K562 (cell line): Measurements from ENCODE around the gene SLC48A1. TPM values are rescaled to one million over a fixed set of nuclear protein-coding genes. Genes with fewer than 3 reads are reported as not detected.

Source experiments
- CBFA2T3 ChIP-seq: fragments of 450-650 bp; IDR thresholded peaks from 2 replicates; pipeline ENCODE4 v1.6.1; 2017
- CBX3 ChIP-seq, 2 experiments: IDR thresholded peaks; 1 replicate in 1 of 2; 2 replicates in 1 of 2; pipeline ENCODE4 v1.6.1; 2012; ENCODE audit warnings: inconsistent platforms in 2 of 2, low read length in 2 of 2, borderline replicate concordance in 1 of 2, control low read depth in 1 of 2
- CCAR2 ChIP-seq: fragments of 200-400 bp; formaldehyde crosslinking; IDR thresholded peaks from 2 replicates; pipeline ENCODE4 v1.6.1; 2017; ENCODE audit warnings: mild to moderate bottlenecking, low read depth, low read length
- DACH1 ChIP-seq: fragments of 450-650 bp; IDR thresholded peaks from 2 replicates; pipeline ENCODE4 v1.6.1; 2018; ENCODE audit not compliant: partially characterized antibody
- ETV1 ChIP-seq: fragments of 450-650 bp; conservative IDR thresholded peaks from 2 replicates; pipeline ENCODE4 v1.6.1; 2016; ENCODE audit warnings: missing genetic modification characterization, control low read depth, low read depth, missing compliant biosample characterization
- FOXK2 ChIP-seq, 2 experiments: fragments of 450-650 bp; IDR thresholded peaks in 1 of 2; conservative IDR thresholded peaks in 1 of 2; 2 replicates each; pipeline ENCODE4 v1.6.1; 2016; ENCODE audit warnings: low read depth in 2 of 2, mild to moderate bottlenecking in 1 of 2
- FOXO4 ChIP-seq: fragments of 450-650 bp; formaldehyde crosslinking; IDR thresholded peaks from 2 replicates; pipeline ENCODE4 v1.4.0; 2020; ENCODE audit warnings: mild to moderate bottlenecking, moderate library complexity
- FUS ChIP-seq: fragments of 200-400 bp; formaldehyde crosslinking; optimal IDR thresholded peaks from 2 replicates; pipeline ENCODE3; 2017; ENCODE audit warnings: low read depth, low read length
- HDAC1 ChIP-seq, 2 experiments: fragments of 450-650 bp; IDR thresholded peaks; 2 replicates each; pipeline ENCODE4 v1.6.1; 2016 to 2017; ENCODE audit warnings: inconsistent platforms in 1 of 2, mild to moderate bottlenecking in 1 of 2, moderate library complexity in 1 of 2
- KDM1A ChIP-seq, 2 experiments: fragments of 450-650 bp; IDR thresholded peaks; 2 replicates each; pipeline ENCODE4 v1.6.1; 2016; ENCODE audit warnings: mild to moderate bottlenecking in 2 of 2
- KLF6 ChIP-seq: fragments of 250-450 bp; sonication (Bioruptor Pico); IDR thresholded peaks from 2 replicates; pipeline ENCODE4 v1.4.0; 2020; ENCODE audit warnings: mild to moderate bottlenecking, moderate library complexity, borderline replicate concordance
- LEF1 ChIP-seq: fragments of 450-650 bp; IDR thresholded peaks from 2 replicates; pipeline ENCODE4 v1.6.1; 2016; ENCODE audit warnings: mild to moderate bottlenecking
- MAX ChIP-seq: sonication (generic); formaldehyde crosslinking; IDR thresholded peaks from 2 replicates; pipeline ENCODE4 v1.9.0; 2022; ENCODE audit warnings: mild to moderate bottlenecking, missing genetic modification reagents
- MITF ChIP-seq: IDR thresholded peaks from 2 replicates; pipeline ENCODE4 v1.6.1; 2014; ENCODE audit warnings: antibody characterized with exemption
- POLR2G ChIP-seq: fragments of 200-400 bp; formaldehyde crosslinking; IDR thresholded peaks from 2 replicates; pipeline ENCODE4 v1.6.1; 2017; ENCODE audit warnings: low read depth, mild to moderate bottlenecking, antibody characterized with exemption, low read length, moderate library complexity
- RBM14 ChIP-seq: fragments of 200-400 bp; formaldehyde crosslinking; IDR thresholded peaks from 2 replicates; pipeline ENCODE4 v1.6.1; 2018; ENCODE audit warnings: low read depth, mild to moderate bottlenecking, low read length, moderate library complexity, borderline replicate concordance; ENCODE audit not compliant: insufficient read depth
- SAFB2 ChIP-seq: fragments of 200-400 bp; formaldehyde crosslinking; IDR thresholded peaks from 2 replicates; pipeline ENCODE4 v1.6.1; 2018; ENCODE audit warnings: borderline replicate concordance, low read length, low read depth, moderate library complexity; ENCODE audit not compliant: severe bottlenecking
- SNRNP70 ChIP-seq: fragments of 200-400 bp; formaldehyde crosslinking; optimal IDR thresholded peaks from 2 replicates; pipeline ENCODE3; 2017; ENCODE audit warnings: low read depth, low read length
- XRCC5 ChIP-seq: fragments of 200-400 bp; formaldehyde crosslinking; IDR thresholded peaks from 2 replicates; pipeline ENCODE4 v1.6.1; 2017; ENCODE audit warnings: low read depth, mild to moderate bottlenecking, low read length
- ZNF134 ChIP-seq: fragments of 250-450 bp; sonication (Bioruptor Pico); conservative IDR thresholded peaks from 2 replicates; pipeline ENCODE4 v1.4.0; 2020
- ZNF175 ChIP-seq: fragments of 200-800 bp; sonication (Bioruptor generic); IDR thresholded peaks from 2 replicates; pipeline ENCODE4 v1.6.1; 2016; ENCODE audit warnings: low read depth, mild to moderate bottlenecking, missing genetic modification characterization, missing compliant biosample characterization
- ZNF280A ChIP-seq: fragments of 450-650 bp; IDR thresholded peaks from 2 replicates; pipeline ENCODE4 v1.6.1; 2018; ENCODE audit warnings: mild to moderate bottlenecking, low read depth; ENCODE audit not compliant: partially characterized antibody
- ZNF583 ChIP-seq: fragments of 250-450 bp; sonication (Bioruptor Pico); IDR thresholded peaks from 2 replicates; pipeline ENCODE4 v1.4.0; 2020
- polyA plus RNA-seq, 8 experiments: library from polyadenylated mRNA; depleted of rRNA in 4 of 8; stranded (reverse) in 5 of 8; unstranded in 3 of 8; fragments of >200 nt; fragmentation: Nextera tagmentation in 2 of 8; fragmentation: Illumina TruSeq in 1 of 8; extraction: Ambion mirVana in 2 of 8; extraction: Trizol in 1 of 8; gene quantifications; 2 replicates each; pipeline versions ENCODE4 v1.2.1 to v1.2.3, GENCODE V29; 2011 to 2014; ENCODE audit warnings: inconsistent platforms in 1 of 8, missing spikeins in 1 of 8
- total RNA-seq, 7 experiments: library from RNA; depleted of rRNA in 6 of 7; stranded (reverse); fragments of >200 nt in 6 of 7; fragmentation: Illumina TruSeq in 2 of 7; extraction: Trizol in 2 of 7; gene quantifications; 2 replicates each; pipeline versions ENCODE4 v1.2.1 to v1.2.3, GENCODE V29; 2011 to 2021; ENCODE audit warnings: low replicate concordance in 1 of 7

Gene SLC48A1
- total and polyA plus RNA-seq, 9 of the 15 experiments (the other 6 are each of a cell fraction or from before 2014, with no cell fraction given): 10.7 to 37.5 (median 18.7) TPM

DNA sequence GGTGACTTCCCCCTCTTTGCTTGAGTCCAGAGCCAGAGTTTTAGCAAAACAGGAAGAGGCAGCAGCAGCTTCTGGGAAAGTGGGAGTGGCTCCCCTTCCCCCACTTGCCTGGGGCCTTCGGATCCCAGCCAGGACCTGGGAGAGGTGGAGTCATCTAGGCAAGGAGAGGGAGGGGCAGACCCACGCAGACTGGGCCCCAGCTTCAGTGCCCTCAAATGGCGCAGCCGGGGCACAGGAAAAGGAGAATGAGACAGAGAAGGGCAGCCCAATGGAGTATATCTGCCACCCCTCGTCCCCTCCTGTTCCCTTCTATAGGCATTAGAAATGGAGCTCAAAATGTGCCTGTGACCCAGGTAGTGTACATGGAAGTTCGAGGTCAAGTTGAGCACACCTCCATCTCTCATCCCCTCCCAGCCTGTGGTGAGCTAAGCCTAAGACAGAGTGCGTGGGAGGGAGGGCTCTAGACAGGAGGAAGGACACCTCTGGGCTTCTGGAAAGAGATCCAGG is 56.0 kb downstream of the SLC48A1 start (continued):
- TF ChIP-seq KLF6 (CRISPR knock-in tag) (peak; percentile 74; the same call in 1 of the 2 replicates), HDAC1 (IDR thresholded peaks at IDR 0.05) (0 out of 4 replicates have a peak, but pooled peaks of 1 of the 2 experiments have one; percentile 23), ZNF175 (CRISPR knock-in tag) (no peak), CCAR2 (no peak), MITF (no peak), RBM14 (no peak), FOXO4 (CRISPR knock-in tag) (no peak), MAX (peak; percentile 34; the same call in 1 of the 2 replicates), POLR2G (peak; percentile 61), LEF1 (peak; percentile 70), ZNF280A (no peak), SAFB2 (no peak), KDM1A (IDR thresholded peaks at IDR 0.05) (no peak; a peak in 1 of 4 replicates), CBFA2T3 (no peak), FUS (no peak), ZNF583 (CRISPR knock-in tag) (no peak), DACH1 (no peak), ZNF134 (CRISPR knock-in tag) (no peak), XRCC5 (no peak), FOXK2 (conservative IDR thresholded peaks at IDR 0.05 in 1 of 2, IDR thresholded peaks at IDR 0.05 in 1 of 2; ENCODE audit: low read depth in 2 of 2) (peak in 1 of 2 experiments; percentile 26; a peak in 1 of 4 replicates), CBX3 (IDR thresholded peaks at IDR 0.05; ENCODE audit: borderline replicate concordance in 1 of 2, low read length in 2 of 2) (no peak), SNRNP70 (no peak), ETV1 (tag) (0 out of 2 replicates have a peak, but pooled peaks have one; percentile 27)
